GM06990 (cell line): ENCODE data around the gene NRIP3.
"Not testable (repeated sequence)": the region's sequence is repeated elsewhere in the genome, so short reads cannot be mapped to it uniquely, and the experiment has no call there.

Experiments used
- DNase-seq: peaks from one replicate; pipeline ENCODE4 v3.0.0-alpha.2; 2011; ENCODE audit not compliant: insufficient read length; ENCODE audit errors: extremely low read depth
- H3K27me3 ChIP-seq: replicated peaks from 2 replicates; pipeline ENCODE4 v1.6.0; 2011; ENCODE audit warnings: low read length; ENCODE audit not compliant: control insufficient read depth, insufficient read depth
- H3K36me3 ChIP-seq: 2 replicates; pipeline ENCODE4 v1.5.1; 2011; ENCODE audit warnings: low read length; ENCODE audit not compliant: control insufficient read depth, insufficient read depth
- H3K4me3 ChIP-seq: replicated peaks from 2 replicates; pipeline ENCODE4 v1.5.1; 2011; ENCODE audit warnings: low read depth, mild to moderate bottlenecking, control low read depth, low read length
- CTCF ChIP-seq: IDR thresholded peaks from 2 replicates; pipeline ENCODE4 v1.5.1; 2011; ENCODE audit warnings: low read length, control low read depth, mild to moderate bottlenecking, inconsistent platforms; ENCODE audit not compliant: insufficient read depth, poor library complexity, severe bottlenecking

Gene NRIP3

DNA sequence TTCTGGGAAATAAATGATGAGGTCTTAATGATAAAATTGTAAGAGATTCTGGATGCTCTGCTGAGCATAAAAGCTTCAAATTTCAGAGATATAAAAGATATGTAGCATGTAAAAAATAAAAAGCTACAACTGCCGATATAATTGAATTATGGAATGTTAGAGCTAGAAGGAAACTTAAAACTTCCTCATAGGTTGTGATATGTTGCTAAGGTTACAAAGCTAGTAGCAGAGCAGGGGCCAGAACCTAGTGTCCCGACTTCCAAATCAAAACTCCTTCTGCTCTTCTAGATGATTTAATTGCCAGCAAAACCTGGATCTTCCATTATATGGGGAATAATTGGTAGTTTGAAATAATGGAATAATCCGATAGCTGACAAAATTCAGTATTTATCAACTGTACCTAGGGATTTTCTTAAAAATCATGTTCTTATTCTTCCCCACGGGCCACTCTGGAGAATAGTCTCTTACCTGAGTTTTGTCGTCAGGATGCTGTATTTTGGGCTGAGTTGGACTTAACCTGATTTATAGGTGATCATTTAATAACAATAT, 61.2 kb downstream of the NRIP3 start, which contains the start of gene ASCL3:
Gene ASCL3, minus strand, starts transcription at position 499 of the 549 bp plus-strand sequence. CDS start 4,855 bp downstream, outside the sequence.
- H3K27me3 ChIP-seq, result no peaks in the 10 kb centered on the region; the same call in 1 of the 2 replicates
- no peak for TF ChIP-seq CTCF
- no peak within 1 kb of the TSS for H3K4me3 ChIP-seq
- no peak for DNase-seq
- H3K36me3 ChIP-seq, result peaks cover 2% of the 10 kb centered on the region; the same call in 1 of the 2 replicates

GRCh38 chr11:8941341-8942103, 62.3 kb downstream of the NRIP3 start:
- no peaks in the 10 kb centered on the region for H3K36me3 ChIP-seq
- no peak for TF ChIP-seq CTCF
- no peak for DNase-seq
- H3K27me3 ChIP-seq, result no peaks in the 10 kb centered on the region; the same call in 1 of the 2 replicates
- H3K4me3 ChIP-seq, result no peak overlapping the region

DNA sequence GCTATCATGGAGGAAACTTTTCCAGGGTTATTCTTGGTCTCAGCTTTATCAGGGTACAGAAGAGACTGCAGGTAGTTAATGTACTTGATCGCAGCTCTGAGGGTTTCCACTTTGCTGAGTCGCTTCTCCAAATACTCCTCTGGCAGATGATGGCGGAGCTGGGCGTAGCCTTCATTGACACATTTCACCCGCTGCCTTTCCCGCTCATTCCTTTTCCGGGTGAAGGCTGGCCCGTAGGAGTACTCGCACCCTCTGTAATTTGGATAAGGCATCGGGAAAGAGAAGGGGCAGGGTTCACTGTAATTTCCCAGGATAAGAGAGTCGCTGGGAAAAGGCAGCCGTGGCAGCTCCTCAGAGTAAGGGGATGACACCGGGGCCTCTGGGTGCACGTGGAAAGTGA, 66.1 kb downstream of the NRIP3 start:
- TF ChIP-seq CTCF, result no peak
- DNase-seq, result no peak
- Histone ChIP-seq H3K27me3 (no peaks in the 10 kb centered on the region; the same call in 1 of the 2 replicates), H3K4me3 (no peak overlapping the region), H3K36me3 (no peaks in the 10 kb centered on the region)

GRCh38 chr11:8937159-8937558, 66.6 kb downstream of the NRIP3 start:
- no peaks in the 10 kb centered on the region for H3K36me3 ChIP-seq
- no peaks in the 10 kb centered on the region; the same call in 1 of the 2 replicates for H3K27me3 ChIP-seq
- H3K4me3 ChIP-seq, result no peak overlapping the region
- TF ChIP-seq CTCF, result no peak
- no peak for DNase-seq

DNA sequence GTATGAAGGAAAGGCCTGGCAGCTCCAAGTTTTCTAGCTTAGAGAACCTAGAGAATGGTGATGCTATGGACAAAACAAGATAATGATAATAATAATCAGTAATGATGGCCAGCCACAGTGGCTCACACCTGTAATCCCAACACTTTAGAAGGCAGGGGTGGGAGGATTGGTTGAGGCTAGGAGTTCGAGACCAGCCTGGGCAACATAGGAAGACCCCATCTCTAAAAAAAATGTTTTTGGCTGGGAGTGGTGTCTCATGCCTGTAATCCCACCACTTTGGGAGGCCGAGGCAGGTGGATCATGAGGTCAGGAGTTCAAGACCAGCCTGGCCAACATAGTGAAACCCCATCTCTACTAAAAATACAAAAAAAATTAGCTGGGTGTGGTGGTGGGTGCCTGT, 68.0 kb downstream of the NRIP3 start:
- not testable (repeated sequence) for H3K4me3 ChIP-seq, H3K36me3 ChIP-seq, DNase-seq, H3K27me3 ChIP-seq

GRCh38 chr11:8934742-8935488, 68.9 kb downstream of the NRIP3 start:
- Histone ChIP-seq H3K4me3 (no peak overlapping the region), H3K36me3 (no peaks in the 10 kb centered on the region), H3K27me3 (no peaks in the 10 kb centered on the region)
- DNase-seq, result no peak
- TF ChIP-seq CTCF, result no peak
